Glutamatergic neuron (in vitro differentiated cells): ENCODE data around the gene SAMD3. TPM values are rescaled to one million over a fixed set of nuclear protein-coding genes. Genes with fewer than 3 reads are reported as not detected.
"Not testable (repeated sequence)": the region's sequence is repeated elsewhere in the genome, so short reads cannot be mapped to it uniquely, and the experiment has no call there.

Experiments
- DNase-seq: peaks from one replicate; pipeline ENCODE4 v3.0.0; 2022
- H3K27ac Mint-ChIP-seq: one replicate; pipeline ENCODE4 v1.8.0; 2020; ENCODE audit warnings: mild to moderate bottlenecking, mixed read lengths, inconsistent platforms; ENCODE audit not compliant: unreplicated experiment
- H3K27me3 Mint-ChIP-seq: one replicate; pipeline ENCODE4 v1.8.0; 2020; ENCODE audit warnings: mild to moderate bottlenecking, moderate library complexity, mixed read lengths, inconsistent platforms; ENCODE audit not compliant: unreplicated experiment
- H3K36me3 Mint-ChIP-seq: one replicate; pipeline ENCODE4 v1.8.0; 2020; ENCODE audit warnings: mild to moderate bottlenecking, mixed read lengths, inconsistent platforms; ENCODE audit not compliant: unreplicated experiment
- H3K4me1 Mint-ChIP-seq: one replicate; pipeline ENCODE4 v1.8.0; 2020; ENCODE audit warnings: mild to moderate bottlenecking, low read depth, mixed read lengths, inconsistent platforms; ENCODE audit not compliant: unreplicated experiment
- H3K4me3 Mint-ChIP-seq: one replicate; pipeline ENCODE4 v1.8.0; 2020; ENCODE audit warnings: mild to moderate bottlenecking, mixed read lengths, inconsistent platforms; ENCODE audit not compliant: unreplicated experiment
- H3K9me3 Mint-ChIP-seq: one replicate; pipeline ENCODE4 v1.8.0; 2020; ENCODE audit warnings: mild to moderate bottlenecking, moderate library complexity, mixed read lengths, inconsistent platforms; ENCODE audit not compliant: unreplicated experiment
- CTCF ChIP-seq: fragments of 200-600 bp; sonication (generic); IDR thresholded peaks from one replicate; pipeline ENCODE4 v1.5.0; 2021; ENCODE audit not compliant: partially characterized antibody, unreplicated experiment
- total RNA-seq: library from RNA; stranded (reverse); fragmentation: NEBNext Ultra II Directional; extraction: Animal tissue kit (Norgen Biotek cat#: 25700); gene quantifications from one replicate; pipeline ENCODE4 v1.2.1, GENCODE V29; 2021; ENCODE audit not compliant: unreplicated experiment

Gene SAMD3
- total RNA-seq, 1 donor from 2014 or later: 1.6 TPM

- Mint-ChIP-seq H3K36me3 (no peaks in the 10 kb centered on the region), H3K27ac (no peak overlapping the region), H3K9me3 (peaks cover 2% of the 10 kb centered on the region), H3K4me3 (no peak overlapping the region), H3K4me1 (peaks cover 7% of the 10 kb centered on the region), H3K27me3 (no peaks in the 10 kb centered on the region)
- DNase-seq: no peak
- no peak for TF ChIP-seq CTCF
Measured at GRCh38 chr6:130119211-130119610, 103.5 kb downstream of the SAMD3 start.

GRCh38 chr6:130118236-130118635 is 104.5 kb downstream of the SAMD3 start:
- Mint-ChIP-seq H3K36me3 (no peaks in the 10 kb centered on the region), H3K27me3 (no peaks in the 10 kb centered on the region), H3K9me3 (peaks cover 2% of the 10 kb centered on the region), H3K4me1 (peaks cover 7% of the 10 kb centered on the region), H3K4me3 (no peak overlapping the region), H3K27ac (no peak overlapping the region)
- TF ChIP-seq CTCF: no peak
- no peak for DNase-seq

- H3K27me3 Mint-ChIP-seq, H3K27ac Mint-ChIP-seq: not testable (repeated sequence)
Measured at GRCh38 chr6:130117187-130117701, 105.5 kb downstream of the SAMD3 start.

GRCh38 chr6:130116273-130116672 is 106.5 kb downstream of the SAMD3 start:
- peaks cover 7% of the 10 kb centered on the region for H3K4me1 Mint-ChIP-seq
- no peak overlapping the region for H3K27ac Mint-ChIP-seq

More at GRCh38 chr6:130117187-130117701, 105.5 kb downstream of the SAMD3 start:
- H3K4me1 Mint-ChIP-seq, DNase-seq, H3K36me3 Mint-ChIP-seq, H3K9me3 Mint-ChIP-seq, H3K4me3 Mint-ChIP-seq: not testable (repeated sequence)

GRCh38 chr6:130115036-130115435 is 107.7 kb downstream of the SAMD3 start:
- Mint-ChIP-seq H3K4me1 (peaks cover 7% of the 10 kb centered on the region), H3K4me3 (no peak overlapping the region), H3K36me3 (no peaks in the 10 kb centered on the region), H3K27ac (no peak overlapping the region), H3K27me3 (no peaks in the 10 kb centered on the region), H3K9me3 (peaks cover 5% of the 10 kb centered on the region)
- TF ChIP-seq CTCF: no peak
- DNase-seq: no peak

More at GRCh38 chr6:130116273-130116672, 106.5 kb downstream of the SAMD3 start:
- DNase-seq: no peak
- H3K27me3 Mint-ChIP-seq: no peaks in the 10 kb centered on the region
- H3K4me3 Mint-ChIP-seq: no peak overlapping the region
- peaks cover 2% of the 10 kb centered on the region for H3K9me3 Mint-ChIP-seq
- TF ChIP-seq CTCF: no peak
- no peaks in the 10 kb centered on the region for H3K36me3 Mint-ChIP-seq
